Anterior cingulate cortex (tissue), 58 donors: ENCODE measurements around the gene CCDC85A.

Experiments
- DNase-seq, 58 donors: peaks; one replicate each; lab custom pipeline; 2025; lab: John Stamatoyannopoulos, UW

The CCDC85A gene

GRCh38 chr2:56348392-56349210 lies 164.8 kb downstream of the CCDC85A start:
- peak in 3 of 58 donors; percentile 2 to 6 (median 3) for DNase-seq

DNA sequence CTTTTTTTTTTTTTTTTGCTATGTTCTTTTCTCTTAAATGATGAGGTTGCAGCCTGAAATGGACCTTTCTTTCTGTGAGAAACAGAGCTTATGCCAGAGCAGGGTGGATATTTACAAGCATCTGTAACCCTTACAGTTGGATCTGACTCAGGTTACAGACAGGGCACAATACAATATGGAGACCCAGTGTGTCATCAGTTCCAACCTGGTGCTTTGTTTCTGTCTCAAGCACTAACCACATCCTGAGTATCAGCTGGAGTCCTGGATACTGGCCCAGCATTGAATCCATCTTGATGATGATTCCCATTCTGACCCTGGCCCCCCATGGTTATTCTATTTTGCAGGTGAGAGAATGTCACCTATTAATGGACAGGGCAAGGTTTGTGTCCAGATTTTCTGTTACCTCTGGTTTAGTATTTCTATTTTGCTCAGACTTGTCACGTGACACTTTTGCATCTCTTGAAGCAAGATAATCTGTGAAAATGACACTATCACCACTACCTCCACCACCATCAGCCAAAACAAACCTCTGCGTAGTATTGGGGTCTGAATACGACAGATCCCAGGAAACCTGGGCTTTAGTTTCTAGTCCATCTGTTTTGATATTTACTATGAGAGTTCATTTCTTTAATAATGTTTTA lies 174.0 kb downstream of the CCDC85A start:
- DNase-seq: no peak

DNA sequence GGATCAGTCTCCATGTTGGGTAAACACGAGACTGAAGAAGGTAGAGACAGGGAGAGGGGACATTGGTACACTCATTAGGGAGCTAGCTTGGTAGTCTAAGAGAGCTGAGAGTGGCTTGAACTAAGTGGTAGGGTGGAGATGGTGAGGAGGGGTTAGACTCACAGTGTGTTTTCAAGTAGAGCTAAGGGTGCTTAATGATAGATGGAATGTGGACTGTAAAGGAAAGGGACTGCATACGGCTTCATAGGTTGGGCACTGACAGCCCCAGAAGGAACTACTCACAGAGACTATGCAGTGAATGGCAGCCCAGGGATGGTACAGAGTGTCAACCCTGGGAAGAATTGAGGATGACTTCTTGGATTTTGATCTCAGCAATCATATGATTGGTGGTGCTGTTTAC lies 178.1 kb downstream of the CCDC85A start:
- no peak for DNase-seq

- DNase-seq: no peak
Observed at GRCh38 chr2:56364902-56365301, 181.1 kb downstream of the CCDC85A start.

GRCh38 chr2:56369316-56369715 lies 185.5 kb downstream of the CCDC85A start:
- no peak for DNase-seq

DNA sequence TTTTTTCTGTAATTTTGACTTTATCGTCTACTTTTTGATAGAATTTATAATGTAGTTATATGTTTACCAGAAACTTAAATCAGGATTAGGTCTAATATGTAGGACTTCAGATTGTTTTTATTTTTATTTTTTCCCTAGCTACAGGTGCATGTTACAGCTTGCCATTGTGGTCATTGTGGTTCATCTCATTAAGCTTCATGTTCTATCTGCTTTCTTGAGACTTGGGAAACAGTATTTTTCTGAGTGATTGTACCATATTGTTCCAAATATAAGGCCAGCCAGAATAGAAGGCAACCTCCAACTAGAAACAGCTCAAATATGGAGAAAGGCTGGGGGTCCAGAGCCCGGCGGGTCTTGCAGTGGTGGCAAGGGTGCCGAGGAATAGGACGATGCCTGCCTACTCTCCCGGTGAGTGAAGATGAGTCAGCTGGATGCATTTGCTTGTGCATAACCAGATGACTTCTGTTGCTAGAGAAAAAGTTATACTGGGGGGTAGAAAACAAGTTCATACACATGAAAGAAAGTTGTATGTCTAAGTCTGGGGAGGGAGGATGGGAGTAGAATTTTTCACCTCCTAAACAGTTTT lies 188.4 kb downstream of the CCDC85A start:
- no peak for DNase-seq

GRCh38 chr2:56375251-56375650 lies 191.5 kb downstream of the CCDC85A start:
- DNase-seq: no peak

DNA sequence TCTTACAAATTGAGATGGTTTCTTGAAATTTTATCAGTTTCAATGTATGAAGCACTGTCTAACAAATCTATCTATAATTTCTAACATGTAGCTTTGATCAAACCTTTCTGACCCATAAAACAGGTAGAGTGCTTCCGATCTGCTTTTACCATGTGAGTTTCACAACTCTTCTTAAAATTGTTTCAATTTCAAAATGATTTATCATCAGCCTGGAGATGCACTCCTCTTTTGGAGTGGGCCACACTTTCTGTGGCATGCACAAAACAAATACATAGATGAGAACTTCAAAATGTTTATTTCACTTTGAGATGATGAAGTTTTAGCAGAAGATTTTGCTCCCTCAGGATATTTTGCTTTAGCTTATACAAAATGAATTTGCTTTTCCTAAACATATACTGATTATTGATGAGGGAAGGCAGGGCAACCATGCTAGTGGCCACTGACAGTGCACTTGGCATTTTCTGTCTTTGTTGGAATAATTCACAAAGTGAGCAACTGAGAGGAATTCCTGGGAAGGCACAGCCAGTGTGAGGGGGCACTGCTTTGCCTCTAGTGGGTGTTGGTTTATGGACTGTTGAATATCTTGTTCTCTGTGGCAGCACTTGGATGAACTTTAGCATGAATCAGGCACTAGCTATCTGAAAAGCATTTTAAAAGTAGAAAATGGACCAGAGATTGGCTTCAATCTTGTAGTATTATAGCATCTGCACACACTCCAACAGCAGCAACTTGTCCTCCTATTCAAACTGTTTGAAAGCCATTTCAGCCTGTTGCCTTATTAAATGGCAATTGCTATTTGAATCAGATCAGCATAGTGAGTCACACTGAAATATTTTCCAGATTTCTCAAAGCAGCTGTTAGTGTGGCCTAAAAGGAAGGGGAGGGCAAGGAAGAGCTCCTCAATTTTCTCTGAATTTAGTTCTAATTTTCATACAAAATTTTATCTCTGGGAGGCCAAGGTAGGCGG lies 193.2 kb downstream of the CCDC85A start:
- no peak for DNase-seq

- DNase-seq: no peak
Observed at GRCh38 chr2:56379066-56379465, 195.3 kb downstream of the CCDC85A start.

- DNase-seq: no peak
Observed at GRCh38 chr2:56380861-56381260, 197.1 kb downstream of the CCDC85A start.

DNA sequence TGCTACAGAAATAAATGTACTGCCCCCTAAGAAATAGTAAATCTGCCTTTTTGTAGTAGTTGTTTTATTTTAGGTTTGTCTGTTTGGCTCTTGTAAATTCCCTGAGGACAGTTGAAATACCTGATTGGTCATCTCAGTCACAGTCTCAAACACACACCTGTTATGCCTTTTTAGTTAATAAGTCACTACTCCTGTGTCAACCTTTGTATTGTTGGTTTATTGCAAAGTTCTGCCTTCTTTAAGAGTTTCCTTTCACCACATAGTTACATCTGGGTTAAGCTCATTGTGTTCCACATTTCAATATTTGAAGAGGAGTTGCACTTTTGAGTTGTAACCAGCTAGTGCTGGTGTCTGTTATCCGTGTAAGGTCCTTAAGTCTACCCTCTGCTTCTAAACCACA lies 198.7 kb downstream of the CCDC85A start:
- no peak for DNase-seq

GRCh38 chr2:56386657-56387056 lies 202.9 kb downstream of the CCDC85A start:
- no peak for DNase-seq

- DNase-seq: no peak
Observed at GRCh38 chr2:56390644-56391043, 206.9 kb downstream of the CCDC85A start.

DNA sequence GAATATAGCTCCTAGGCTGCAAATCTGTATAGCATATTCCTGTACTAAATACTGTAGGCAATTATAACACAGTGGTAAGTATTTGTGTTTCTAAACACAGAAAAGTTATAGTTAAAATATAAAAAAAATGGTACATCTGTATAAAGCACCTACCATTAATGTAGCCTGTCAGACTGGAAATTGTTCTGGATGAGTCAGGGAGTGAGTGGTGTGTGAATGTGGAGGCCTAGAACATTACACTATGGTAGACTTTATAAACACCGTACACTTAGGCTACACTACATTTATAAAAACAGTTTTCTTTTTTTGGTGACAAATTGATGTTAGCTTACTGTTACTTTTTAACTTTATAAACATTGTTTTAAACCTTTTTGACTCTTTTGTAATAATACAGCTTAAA lies 226.3 kb downstream of the CCDC85A start:
- DNase-seq: no peak

GRCh38 chr2:56416500-56417176 lies 232.8 kb downstream of the CCDC85A start:
- DNase-seq: no peak
